GM23338 (cell line): ENCODE results near the gene RNASE8. TPM values are rescaled to one million over a fixed set of nuclear protein-coding genes. Genes with fewer than 3 reads are reported as not detected.

Source experiments
- ATAC-seq: fragments of 200-7000 bp; cut with Tn5 transposase; 3 replicates; pipeline ENCODE4 v1.9.1; 2020
- DNase-seq: peaks from one replicate; pipeline ENCODE4 v3.0.0-alpha.2; 2015; ENCODE audit warnings: low spot score
- H2AFZ ChIP-seq: fragments of 200-600 bp; sonication (generic); 2 replicates; pipeline ENCODE4 v1.8.0; 2016; ENCODE audit warnings: antibody characterized with exemption, mild to moderate bottlenecking, moderate library complexity
- H3F3A ChIP-seq: fragments of 200-600 bp; sonication (generic); replicated peaks from 2 replicates; pipeline ENCODE4 v1.8.0; 2017; ENCODE audit warnings: antibody characterized with exemption, mixed run types, low read depth
- H3K27ac ChIP-seq: fragments of 200-600 bp; sonication (generic); 2 replicates; pipeline ENCODE4 v1.6.1; 2016; ENCODE audit warnings: low read depth
- H3K27me3 ChIP-seq: fragments of 200-600 bp; sonication (generic); 2 replicates; pipeline ENCODE4 v1.8.0; 2016; ENCODE audit warnings: mild to moderate bottlenecking, mixed run types, moderate library complexity; ENCODE audit not compliant: insufficient read depth
- H3K36me3 ChIP-seq: fragments of 200-600 bp; sonication (generic); 2 replicates; pipeline ENCODE4 v1.8.0; 2016; ENCODE audit warnings: mild to moderate bottlenecking; ENCODE audit not compliant: insufficient read depth
- H3K4me1 ChIP-seq: fragments of 200-600 bp; sonication (generic); 2 replicates; pipeline ENCODE4 v1.8.0; 2016; ENCODE audit warnings: mild to moderate bottlenecking, moderate library complexity; ENCODE audit not compliant: insufficient read depth
- H3K4me2 ChIP-seq: fragments of 200-600 bp; sonication (generic); 2 replicates; pipeline ENCODE4 v1.7.1; 2017; ENCODE audit warnings: mixed run types
- H3K4me3 ChIP-seq: fragments of 200-600 bp; sonication (generic); 2 replicates; pipeline ENCODE4 v1.6.1; 2016; ENCODE audit warnings: mixed run types
- H3K79me2 ChIP-seq: fragments of 200-600 bp; sonication (generic); replicated peaks from 2 replicates; pipeline ENCODE4 v1.8.0; 2017; ENCODE audit warnings: mild to moderate bottlenecking; ENCODE audit not compliant: insufficient read depth
- H3K9me2 ChIP-seq: fragments of 200-600 bp; sonication (generic); 2 replicates; pipeline ENCODE4 v1.8.0; 2017; ENCODE audit not compliant: insufficient read depth
- H4K20me1 ChIP-seq: fragments of 200-600 bp; sonication (generic); replicated peaks from 2 replicates; pipeline ENCODE4 v1.8.0; 2017; ENCODE audit warnings: mild to moderate bottlenecking; ENCODE audit not compliant: insufficient read depth
- H3K27ac Mint-ChIP-seq: 2 replicates; pipeline ENCODE4 v1.8.0; 2020; ENCODE audit warnings: inconsistent platforms, mild to moderate bottlenecking, moderate library complexity, mixed read lengths
- H3K27me3 Mint-ChIP-seq: 3 replicates; pipeline ENCODE4 v1.8.0; 2022; ENCODE audit warnings: low read depth, mild to moderate bottlenecking, moderate library complexity, mixed read lengths, inconsistent platforms; ENCODE audit not compliant: insufficient read depth, poor library complexity
- H3K36me3 Mint-ChIP-seq: 3 replicates; pipeline ENCODE4 v1.8.0; 2021; ENCODE audit warnings: low read depth, mild to moderate bottlenecking, inconsistent platforms, moderate library complexity, mixed read lengths
- H3K4me1 Mint-ChIP-seq: 3 replicates; pipeline ENCODE4 v1.8.0; 2020; ENCODE audit warnings: mild to moderate bottlenecking, inconsistent platforms, mixed read lengths
- H3K4me3 Mint-ChIP-seq: 3 replicates; pipeline ENCODE4 v1.8.0; 2021; ENCODE audit warnings: moderate library complexity, mild to moderate bottlenecking, inconsistent platforms, mixed read lengths
- H3K9me3 Mint-ChIP-seq: 3 replicates; pipeline ENCODE4 v1.8.0; 2020; ENCODE audit warnings: moderate library complexity, mild to moderate bottlenecking, inconsistent platforms, mixed read lengths
- EZH2 ChIP-seq: fragments of 200-600 bp; sonication (generic); IDR thresholded peaks from one replicate; pipeline ENCODE4 v1.8.0; 2017; ENCODE audit warnings: antibody characterized with exemption, mild to moderate bottlenecking, low read depth; ENCODE audit not compliant: unreplicated experiment
- EZH2phosphoT487 ChIP-seq: fragments of 200-600 bp; sonication (generic); IDR thresholded peaks from one replicate; pipeline ENCODE4 v1.8.1; 2018; ENCODE audit warnings: antibody characterized with exemption; ENCODE audit not compliant: unreplicated experiment
- JUNB ChIP-seq: IDR thresholded peaks from one replicate; pipeline ENCODE4 v1.6.1; 2016; ENCODE audit warnings: antibody characterized with exemption; ENCODE audit not compliant: unreplicated experiment
- NANOG ChIP-seq: IDR thresholded peaks from 2 replicates; pipeline ENCODE4 v1.6.1; 2016; ENCODE audit warnings: antibody characterized with exemption, borderline replicate concordance
- POLR2AphosphoS5 ChIP-seq: IDR thresholded peaks from 2 replicates; pipeline ENCODE4 v1.6.1; 2016; ENCODE audit warnings: antibody characterized with exemption, low read depth
- STAT1 ChIP-seq: IDR thresholded peaks from one replicate; pipeline ENCODE4 v1.6.1; 2016; ENCODE audit warnings: antibody characterized with exemption; ENCODE audit not compliant: unreplicated experiment
- ZNF114 ChIP-seq: fragments of 250-450 bp; sonication (Bioruptor Pico); IDR thresholded peaks from 2 replicates; pipeline ENCODE4 v1.5.0; 2020; ENCODE audit warnings: mild to moderate bottlenecking, moderate library complexity
- ZNF331 ChIP-seq: fragments of 250-450 bp; sonication (Bioruptor Pico); IDR thresholded peaks from 2 replicates; pipeline ENCODE4 v1.5.0; 2020; ENCODE audit warnings: low read depth, mild to moderate bottlenecking, moderate library complexity
- polyA plus RNA-seq: library from polyadenylated mRNA; unstranded; fragments of >200 nt; fragmentation: Nextera tagmentation; extraction: Ambion mirVana; gene quantifications from 2 replicates; pipeline ENCODE4 v1.2.1, GENCODE V29; 2016
- total RNA-seq: library from RNA; depleted of rRNA; stranded (reverse); fragments of >200 nt; shearing (Covaris generic); gene quantifications from 2 replicates; pipeline ENCODE4 v1.2.3, GENCODE V29; 2014
- TF ChIP-seq, protein P1 (sequence below): IDR thresholded peaks from one replicate; pipeline ENCODE4 v1.6.1; 2018; ENCODE audit warnings: antibody characterized with exemption; ENCODE audit not compliant: unreplicated experiment
- TF ChIP-seq, protein P2 (sequence below): IDR thresholded peaks from 2 replicates; pipeline ENCODE4 v1.6.1; 2016; ENCODE audit warnings: antibody characterized with exemption
- TF ChIP-seq, protein P3 (sequence below), 2 experiments: fragments of 200-600 bp in 1 of 2; sonication (generic) in 1 of 2; conservative IDR thresholded peaks; 2 replicates each; pipeline versions ENCODE4 v1.5.1 to v1.6.1; 2016 to 2017; ENCODE audit warnings: antibody characterized with exemption in 2 of 2, low read depth in 2 of 2, mild to moderate bottlenecking in 2 of 2, moderate library complexity in 1 of 2

RNASE8 gene
- total and polyA plus RNA-seq, 2 experiments from 2014 or later = not detected

DNA sequence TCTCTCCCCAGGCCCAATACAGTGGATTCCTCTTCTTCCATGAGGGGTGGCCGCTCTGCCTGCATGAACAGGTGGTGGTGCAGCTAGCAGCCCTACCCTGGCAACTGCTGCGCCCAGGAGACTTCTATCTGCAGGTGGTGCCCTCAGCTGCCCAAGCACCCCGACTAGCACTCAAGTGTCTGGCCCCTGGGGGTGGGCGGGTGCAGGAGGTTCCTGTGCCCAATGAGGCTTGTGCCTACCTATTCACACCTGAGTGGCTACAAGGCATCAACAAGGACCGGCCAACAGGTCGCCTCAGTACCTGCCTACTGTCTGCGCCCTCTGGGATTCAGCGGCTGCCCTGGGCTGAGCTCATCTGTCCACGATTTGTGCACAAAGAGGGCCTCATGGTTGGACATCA, 16.3 kb downstream of the RNASE8 start (continued):
- TF ChIP-seq, protein P1, sequence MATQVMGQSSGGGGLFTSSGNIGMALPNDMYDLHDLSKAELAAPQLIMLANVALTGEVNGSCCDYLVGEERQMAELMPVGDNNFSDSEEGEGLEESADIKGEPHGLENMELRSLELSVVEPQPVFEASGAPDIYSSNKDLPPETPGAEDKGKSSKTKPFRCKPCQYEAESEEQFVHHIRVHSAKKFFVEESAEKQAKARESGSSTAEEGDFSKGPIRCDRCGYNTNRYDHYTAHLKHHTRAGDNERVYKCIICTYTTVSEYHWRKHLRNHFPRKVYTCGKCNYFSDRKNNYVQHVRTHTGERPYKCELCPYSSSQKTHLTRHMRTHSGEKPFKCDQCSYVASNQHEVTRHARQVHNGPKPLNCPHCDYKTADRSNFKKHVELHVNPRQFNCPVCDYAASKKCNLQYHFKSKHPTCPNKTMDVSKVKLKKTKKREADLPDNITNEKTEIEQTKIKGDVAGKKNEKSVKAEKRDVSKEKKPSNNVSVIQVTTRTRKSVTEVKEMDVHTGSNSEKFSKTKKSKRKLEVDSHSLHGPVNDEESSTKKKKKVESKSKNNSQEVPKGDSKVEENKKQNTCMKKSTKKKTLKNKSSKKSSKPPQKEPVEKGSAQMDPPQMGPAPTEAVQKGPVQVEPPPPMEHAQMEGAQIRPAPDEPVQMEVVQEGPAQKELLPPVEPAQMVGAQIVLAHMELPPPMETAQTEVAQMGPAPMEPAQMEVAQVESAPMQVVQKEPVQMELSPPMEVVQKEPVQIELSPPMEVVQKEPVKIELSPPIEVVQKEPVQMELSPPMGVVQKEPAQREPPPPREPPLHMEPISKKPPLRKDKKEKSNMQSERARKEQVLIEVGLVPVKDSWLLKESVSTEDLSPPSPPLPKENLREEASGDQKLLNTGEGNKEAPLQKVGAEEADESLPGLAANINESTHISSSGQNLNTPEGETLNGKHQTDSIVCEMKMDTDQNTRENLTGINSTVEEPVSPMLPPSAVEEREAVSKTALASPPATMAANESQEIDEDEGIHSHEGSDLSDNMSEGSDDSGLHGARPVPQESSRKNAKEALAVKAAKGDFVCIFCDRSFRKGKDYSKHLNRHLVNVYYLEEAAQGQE = no peak
- TF ChIP-seq, protein P2, sequence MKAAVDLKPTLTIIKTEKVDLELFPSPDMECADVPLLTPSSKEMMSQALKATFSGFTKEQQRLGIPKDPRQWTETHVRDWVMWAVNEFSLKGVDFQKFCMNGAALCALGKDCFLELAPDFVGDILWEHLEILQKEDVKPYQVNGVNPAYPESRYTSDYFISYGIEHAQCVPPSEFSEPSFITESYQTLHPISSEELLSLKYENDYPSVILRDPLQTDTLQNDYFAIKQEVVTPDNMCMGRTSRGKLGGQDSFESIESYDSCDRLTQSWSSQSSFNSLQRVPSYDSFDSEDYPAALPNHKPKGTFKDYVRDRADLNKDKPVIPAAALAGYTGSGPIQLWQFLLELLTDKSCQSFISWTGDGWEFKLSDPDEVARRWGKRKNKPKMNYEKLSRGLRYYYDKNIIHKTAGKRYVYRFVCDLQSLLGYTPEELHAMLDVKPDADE = no peak
- TF ChIP-seq NANOG (no peak), EZH2 (no peak), ZNF331 (CRISPR knock-in tag) (no peak), ZNF114 (no peak), POLR2AphosphoS5 (no peak), EZH2phosphoT487 (no peak), JUNB (no peak)

DNA sequence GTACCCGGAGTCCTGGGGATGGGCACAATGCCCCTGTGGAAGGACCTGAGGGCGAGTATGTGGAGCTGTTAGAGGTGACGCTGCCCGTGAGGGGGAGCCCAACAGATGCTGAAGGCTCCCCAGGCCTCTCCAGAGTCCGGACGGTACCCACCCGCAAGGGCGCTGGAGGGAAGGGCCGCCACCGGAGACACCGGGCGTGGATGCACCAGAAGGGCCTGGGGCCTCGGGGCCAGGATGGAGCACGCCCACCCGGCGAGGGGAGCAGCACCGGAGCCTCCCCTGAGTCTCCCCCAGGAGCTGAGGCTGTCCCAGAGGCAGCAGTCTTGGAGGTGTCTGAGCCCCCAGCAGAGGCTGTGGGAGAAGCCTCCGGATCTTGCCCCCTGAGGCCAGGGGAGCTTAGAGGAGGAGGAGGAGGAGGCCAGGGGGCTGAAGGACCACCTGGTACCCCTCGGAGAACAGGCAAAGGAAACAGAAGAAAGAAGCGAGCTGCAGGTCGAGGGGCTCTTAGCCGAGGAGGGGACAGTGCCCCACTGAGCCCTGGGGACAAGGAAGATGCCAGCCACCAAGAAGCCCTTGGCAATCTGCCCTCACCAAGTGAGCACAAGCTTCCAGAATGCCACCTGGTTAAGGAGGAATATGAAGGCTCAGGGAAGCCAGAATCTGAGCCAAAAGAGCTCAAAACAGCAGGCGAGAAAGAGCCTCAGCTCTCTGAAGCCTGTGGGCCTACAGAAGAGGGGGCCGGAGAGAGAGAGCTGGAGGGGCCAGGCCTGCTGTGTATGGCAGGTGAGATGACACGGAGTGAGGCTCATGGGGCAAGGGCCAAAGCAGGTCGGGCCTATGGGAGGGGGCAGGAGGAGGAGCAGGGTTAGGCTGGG, 17.0 kb downstream of the RNASE8 start:
- Histone ChIP-seq H3K4me3 (no peak overlapping the region), H3K27ac (no peak overlapping the region), H2AFZ (no peak overlapping the region), H4K20me1 (peaks cover 3% of the 10 kb centered on the region; the same call in 1 of the 2 replicates), H3K4me1 (peaks cover 13% of the 10 kb centered on the region), H3K4me2 (no peak overlapping the region), H3K27me3 (no peaks in the 10 kb centered on the region), H3K9me2 (no peaks in the 10 kb centered on the region), H3F3A (peaks cover 10% of the 10 kb centered on the region), H3K36me3 (peaks cover 12% of the 10 kb centered on the region; the same call in 1 of the 2 replicates), H3K79me2 (peaks cover 6% of the 10 kb centered on the region)
- DNase-seq = no peak
- peaks cover 71% of the 10 kb centered on the region for H3K36me3 Mint-ChIP-seq
- ATAC-seq = no peak
- H3K4me3 Mint-ChIP-seq = no peak overlapping the region
- peaks cover 19% of the 10 kb centered on the region for H3K4me1 Mint-ChIP-seq
- peaks cover 15% of the 10 kb centered on the region for H3K27me3 Mint-ChIP-seq
- no peaks in the 10 kb centered on the region; the same call in 1 of the 3 replicates for H3K9me3 Mint-ChIP-seq
- no peak overlapping the region for H3K27ac Mint-ChIP-seq
- TF ChIP-seq, protein P3, sequence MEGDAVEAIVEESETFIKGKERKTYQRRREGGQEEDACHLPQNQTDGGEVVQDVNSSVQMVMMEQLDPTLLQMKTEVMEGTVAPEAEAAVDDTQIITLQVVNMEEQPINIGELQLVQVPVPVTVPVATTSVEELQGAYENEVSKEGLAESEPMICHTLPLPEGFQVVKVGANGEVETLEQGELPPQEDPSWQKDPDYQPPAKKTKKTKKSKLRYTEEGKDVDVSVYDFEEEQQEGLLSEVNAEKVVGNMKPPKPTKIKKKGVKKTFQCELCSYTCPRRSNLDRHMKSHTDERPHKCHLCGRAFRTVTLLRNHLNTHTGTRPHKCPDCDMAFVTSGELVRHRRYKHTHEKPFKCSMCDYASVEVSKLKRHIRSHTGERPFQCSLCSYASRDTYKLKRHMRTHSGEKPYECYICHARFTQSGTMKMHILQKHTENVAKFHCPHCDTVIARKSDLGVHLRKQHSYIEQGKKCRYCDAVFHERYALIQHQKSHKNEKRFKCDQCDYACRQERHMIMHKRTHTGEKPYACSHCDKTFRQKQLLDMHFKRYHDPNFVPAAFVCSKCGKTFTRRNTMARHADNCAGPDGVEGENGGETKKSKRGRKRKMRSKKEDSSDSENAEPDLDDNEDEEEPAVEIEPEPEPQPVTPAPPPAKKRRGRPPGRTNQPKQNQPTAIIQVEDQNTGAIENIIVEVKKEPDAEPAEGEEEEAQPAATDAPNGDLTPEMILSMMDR (conservative IDR thresholded peaks at IDR 0.05; ENCODE audit: low read depth in 2 of 2) = no peak
- TF ChIP-seq EZH2 (no peak), STAT1 (no peak), ZNF331 (CRISPR knock-in tag) (no peak), ZNF114 (no peak)
- TF ChIP-seq, protein P2 = no peak
